ENCODE data around the gene CABCOCO1. TPM values are rescaled to one million over a fixed set of nuclear protein-coding genes. Genes with fewer than 3 reads are reported as not detected.

Gene CABCOCO1
- total RNA-seq, 1 donor from 2014 or later: not detected

GRCh38 chr10:61796785-61797184 is 134.1 kb downstream of the CABCOCO1 start:
- DNase-seq (no peak), ATAC-seq (ENCODE audit: low read depth) (no peak)
- intact Hi-C loops (cut with micrococcal nuclease): no loop called here
- Mint-ChIP-seq H3K36me3 (ENCODE audit: low read depth) (no peaks in the 10 kb centered on the region), H3K4me3 (no peak overlapping the region), H3K27me3 (no peaks in the 10 kb centered on the region), H3K4me1 (no peaks in the 10 kb centered on the region), H3K9me3 (no peaks in the 10 kb centered on the region), H3K27ac (no peak overlapping the region)
- CTCF ChIA-PET: no interaction called here
- POLR2A ChIA-PET: no interaction called here
- TF ChIP-seq, protein P1, sequence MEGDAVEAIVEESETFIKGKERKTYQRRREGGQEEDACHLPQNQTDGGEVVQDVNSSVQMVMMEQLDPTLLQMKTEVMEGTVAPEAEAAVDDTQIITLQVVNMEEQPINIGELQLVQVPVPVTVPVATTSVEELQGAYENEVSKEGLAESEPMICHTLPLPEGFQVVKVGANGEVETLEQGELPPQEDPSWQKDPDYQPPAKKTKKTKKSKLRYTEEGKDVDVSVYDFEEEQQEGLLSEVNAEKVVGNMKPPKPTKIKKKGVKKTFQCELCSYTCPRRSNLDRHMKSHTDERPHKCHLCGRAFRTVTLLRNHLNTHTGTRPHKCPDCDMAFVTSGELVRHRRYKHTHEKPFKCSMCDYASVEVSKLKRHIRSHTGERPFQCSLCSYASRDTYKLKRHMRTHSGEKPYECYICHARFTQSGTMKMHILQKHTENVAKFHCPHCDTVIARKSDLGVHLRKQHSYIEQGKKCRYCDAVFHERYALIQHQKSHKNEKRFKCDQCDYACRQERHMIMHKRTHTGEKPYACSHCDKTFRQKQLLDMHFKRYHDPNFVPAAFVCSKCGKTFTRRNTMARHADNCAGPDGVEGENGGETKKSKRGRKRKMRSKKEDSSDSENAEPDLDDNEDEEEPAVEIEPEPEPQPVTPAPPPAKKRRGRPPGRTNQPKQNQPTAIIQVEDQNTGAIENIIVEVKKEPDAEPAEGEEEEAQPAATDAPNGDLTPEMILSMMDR (IDR thresholded peaks at IDR 0.05): no peak

DNA sequence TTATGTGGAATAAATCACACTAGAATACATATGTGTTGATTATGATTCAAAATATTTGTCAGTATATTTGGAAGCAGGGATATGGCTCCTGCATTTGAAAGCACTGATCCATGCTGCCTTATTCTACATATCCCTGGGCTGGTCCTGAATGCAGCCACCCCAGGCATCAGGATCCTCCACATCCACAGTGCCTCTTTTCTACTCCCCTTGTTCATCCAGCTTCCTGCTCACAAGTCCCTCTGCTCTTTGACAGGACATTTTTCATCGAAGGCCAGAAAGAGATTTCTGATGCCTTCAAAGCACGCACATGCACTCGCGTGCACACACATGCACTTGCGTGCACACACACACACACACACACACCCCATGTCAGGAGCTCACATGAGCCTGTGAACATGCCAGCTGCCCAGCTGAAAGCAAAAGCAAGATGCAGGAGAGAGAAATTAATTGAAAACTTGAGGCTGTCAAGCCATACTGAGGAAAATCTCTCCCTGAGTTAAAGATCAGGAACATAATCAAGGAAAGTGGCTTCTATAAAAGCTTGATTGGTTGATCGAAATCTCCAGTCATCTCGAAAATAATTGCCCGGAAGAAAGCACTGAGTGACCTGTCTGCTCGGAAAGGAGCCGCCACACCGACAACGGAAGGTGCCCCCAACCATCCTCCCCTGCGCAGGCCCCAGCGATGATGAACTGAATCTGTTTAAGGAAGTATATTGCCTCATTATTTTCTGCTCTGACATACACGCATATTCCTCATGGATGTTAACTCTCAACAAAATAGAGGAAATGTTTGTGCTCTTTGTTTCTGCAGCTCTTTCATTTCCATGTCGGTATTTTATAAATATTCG is 134.8 kb downstream of the CABCOCO1 start:
- H3K4me1 Mint-ChIP-seq: no peaks in the 10 kb centered on the region
- ATAC-seq (ENCODE audit: low read depth) (no peak), DNase-seq (no peak)
- TF ChIP-seq, protein P1 (IDR thresholded peaks at IDR 0.05): no peak
- no peaks in the 10 kb centered on the region for H3K27me3 Mint-ChIP-seq
- ChIA-PET CTCF (no interaction called here), POLR2A (no interaction called here)
- no peak overlapping the region for H3K4me3 Mint-ChIP-seq
- H3K27ac Mint-ChIP-seq: no peak overlapping the region
- H3K36me3 Mint-ChIP-seq (ENCODE audit: low read depth): no peaks in the 10 kb centered on the region
- H3K9me3 Mint-ChIP-seq: no peaks in the 10 kb centered on the region
- intact Hi-C loops (cut with micrococcal nuclease): no loop called here

DNA sequence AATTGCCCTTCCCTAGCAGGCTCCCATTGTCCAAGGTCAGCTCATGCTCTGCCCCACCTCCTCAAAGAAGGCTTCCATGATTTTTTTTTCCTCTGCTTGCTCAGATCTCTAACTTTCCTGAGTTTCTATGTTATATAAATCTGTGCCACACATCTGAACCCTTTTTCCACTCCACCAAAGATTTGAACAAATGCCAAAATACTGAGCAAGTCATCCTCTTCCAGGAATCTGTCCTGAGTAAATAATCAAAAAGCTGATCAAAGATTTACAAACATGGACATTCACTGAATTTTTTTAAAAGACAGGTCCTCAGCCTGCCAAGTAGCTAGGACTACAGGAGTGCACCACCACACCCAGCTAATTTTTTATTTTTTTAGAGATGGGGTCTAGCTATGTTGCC is 136.0 kb downstream of the CABCOCO1 start:
- no peak for DNase-seq
- H3K4me1 Mint-ChIP-seq: no peaks in the 10 kb centered on the region
- no peak overlapping the region for H3K27ac Mint-ChIP-seq
- POLR2A ChIA-PET: no interaction called here
- intact Hi-C loops (cut with micrococcal nuclease): no loop called here
- TF ChIP-seq, protein P1 (IDR thresholded peaks at IDR 0.05): no peak
- no peaks in the 10 kb centered on the region for H3K27me3 Mint-ChIP-seq
- ATAC-seq (ENCODE audit: low read depth): no peak
- CTCF ChIA-PET: interaction anchor here (1.3 kb wide), 1 partner anchor 36 kb away, joined by 3 read pairs; no protein-coding TSS in a partner anchor
- H3K4me3 Mint-ChIP-seq: no peak overlapping the region
- no peaks in the 10 kb centered on the region for H3K36me3 Mint-ChIP-seq (ENCODE audit: low read depth)
- no peaks in the 10 kb centered on the region for H3K9me3 Mint-ChIP-seq

DNA sequence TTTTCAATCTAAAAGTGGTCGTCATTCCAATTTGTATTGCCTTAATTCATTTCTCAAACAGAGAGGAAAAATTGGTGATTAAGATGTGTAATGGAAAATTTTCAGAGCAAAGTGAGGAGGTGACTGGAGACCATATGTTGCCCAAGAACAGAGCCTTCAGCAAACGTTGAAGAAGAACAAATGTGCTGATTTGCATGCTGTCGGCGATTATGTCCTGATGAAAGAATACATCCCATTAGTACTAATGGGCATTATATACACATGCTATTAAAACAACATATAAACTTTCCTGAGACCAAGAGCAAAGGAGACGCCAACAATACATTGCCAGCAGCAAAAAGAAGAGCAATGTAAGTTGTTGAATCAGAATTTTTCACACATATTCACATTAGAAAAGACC is 138.8 kb downstream of the CABCOCO1 start:
- H3K9me3 Mint-ChIP-seq: no peaks in the 10 kb centered on the region
- ChIA-PET POLR2A (no interaction called here), CTCF (interaction anchor here (0.5 kb wide), 1 partner anchor 52 kb away, joined by 3 read pairs; no protein-coding TSS in a partner anchor)
- no peak overlapping the region for H3K27ac Mint-ChIP-seq
- no peaks in the 10 kb centered on the region for H3K4me1 Mint-ChIP-seq
- H3K4me3 Mint-ChIP-seq: no peak overlapping the region
- intact Hi-C loops (cut with micrococcal nuclease): no loop called here
- DNase-seq (no peak), ATAC-seq (ENCODE audit: low read depth) (no peak)
- no peaks in the 10 kb centered on the region for H3K27me3 Mint-ChIP-seq
- no peaks in the 10 kb centered on the region for H3K36me3 Mint-ChIP-seq (ENCODE audit: low read depth)
- TF ChIP-seq, protein P1 (IDR thresholded peaks at IDR 0.05): no peak

GRCh38 chr10:61803269-61803668 is 140.5 kb downstream of the CABCOCO1 start:
- TF ChIP-seq, protein P1 (IDR thresholded peaks at IDR 0.05): no peak
- Mint-ChIP-seq H3K9me3 (no peaks in the 10 kb centered on the region), H3K4me1 (no peaks in the 10 kb centered on the region), H3K27ac (no peak overlapping the region), H3K4me3 (no peak overlapping the region), H3K36me3 (ENCODE audit: low read depth) (no peaks in the 10 kb centered on the region), H3K27me3 (no peaks in the 10 kb centered on the region)
- ChIA-PET CTCF (no interaction called here), POLR2A (no interaction called here)
- no peak for ATAC-seq (ENCODE audit: low read depth)
- DNase-seq: no peak
- intact Hi-C loops (cut with micrococcal nuclease): no loop called here

Measured in activated B cell treated with CpG ODN at 0.5 μM for 24 hours (primary cell).